Endothelial cell of umbilical vein (primary cell): ENCODE data around the gene DCDC1. TPM values are rescaled to one million over a fixed set of nuclear protein-coding genes. Genes with fewer than 3 reads are reported as not detected.

Experiments
- BruUV-seq: library from RNA; stranded (reverse); fragments of 400-500 nt; replicated peaks from 2 replicates; lab custom pipeline; 2021; lab: Mats Ljungman, UMichigan
- CTCF ChIA-PET: fragments of 300-600, 350-600 bp; sonication (Branson Sonifier 250); formaldehyde crosslinking; loops from one replicate; lab custom pipeline; 2021; ENCODE audit warnings: antibody characterized with exemption, inconsistent platforms; lab: Charles Lee
- POLR2A ChIA-PET: fragments of 300-600, 350-600 bp; sonication (Branson Sonifier 250); formaldehyde crosslinking; loops from one replicate; lab custom pipeline; 2021; ENCODE audit warnings: antibody characterized with exemption, inconsistent platforms; lab: Charles Lee
- DNase-seq: peaks from one replicate; pipeline ENCODE4 v3.0.0-alpha.2; 2011; ENCODE audit warnings: low read depth, low spot score
- FAIRE-seq: peaks from 2 replicates; lab custom pipeline; 2011; peaks lifted over from hg19 to GRCh38; lab: Jason Lieb, UNC
- H2AFZ ChIP-seq: 2 replicates; pipeline ENCODE4 v1.6.0; 2012; ENCODE audit warnings: low read depth, low read length, control low read depth, inconsistent platforms
- H3K27ac ChIP-seq: 2 replicates; pipeline ENCODE4 v1.5.1; 2011; ENCODE audit warnings: low read depth, mild to moderate bottlenecking, control low read depth, low read length, moderate library complexity; ENCODE audit not compliant: insufficient read depth
- H3K27me3 ChIP-seq, 2 experiments: 2 replicates each; pipeline versions ENCODE4 v1.6.0 to v1.6.1; 2011; ENCODE audit warnings: low read length in 2 of 2, mixed read lengths in 1 of 2; ENCODE audit not compliant: control insufficient read depth in 2 of 2, insufficient read depth in 2 of 2
- H3K36me3 ChIP-seq, 2 experiments: 2 replicates in 1 of 2; 3 replicates in 1 of 2; pipeline ENCODE4 v1.5.1; 2011; ENCODE audit warnings: low read length in 2 of 2, mild to moderate bottlenecking in 1 of 2, moderate library complexity in 1 of 2; ENCODE audit not compliant: control insufficient read depth in 2 of 2, insufficient read depth in 2 of 2; ENCODE audit errors: extremely low read depth in 1 of 2
- H3K4me1 ChIP-seq: 3 replicates; pipeline ENCODE4 v1.5.1; 2011; ENCODE audit warnings: mild to moderate bottlenecking, low read length; ENCODE audit not compliant: control insufficient read depth, insufficient read depth; ENCODE audit errors: extremely low read depth
- H3K4me2 ChIP-seq: 2 replicates; pipeline ENCODE4 v1.6.1; 2011; ENCODE audit warnings: low read length, control low read depth, mixed read lengths; ENCODE audit not compliant: insufficient read depth
- H3K4me3 ChIP-seq, 3 experiments: fragments of 200-600 bp in 1 of 3; sonication (generic), shearing (Covaris generic) in 1 of 3; replicated peaks in 1 of 3; 2 replicates each; pipeline ENCODE4 v1.5.1; 2011 to 2016; ENCODE audit warnings: control low read depth in 3 of 3, low read length in 3 of 3, mild to moderate bottlenecking in 2 of 3, inconsistent platforms in 1 of 3, low read depth in 1 of 3, moderate library complexity in 1 of 3; ENCODE audit not compliant: insufficient read depth in 1 of 3
- H3K79me2 ChIP-seq: 2 replicates; pipeline ENCODE4 v1.6.0; 2012; ENCODE audit warnings: low read length, inconsistent platforms; ENCODE audit not compliant: control insufficient read depth, insufficient read depth
- H3K9ac ChIP-seq: replicated peaks from 2 replicates; pipeline ENCODE3; 2011; ENCODE audit warnings: low read length, control low read depth; ENCODE audit not compliant: insufficient read depth; ENCODE audit errors: extremely low read depth
- H3K9me1 ChIP-seq: replicated peaks from 3 replicates; pipeline ENCODE4 v1.6.0; 2011; ENCODE audit warnings: mild to moderate bottlenecking, low read length; ENCODE audit not compliant: control insufficient read depth, insufficient read depth; ENCODE audit errors: extremely low read depth
- H3K9me3 ChIP-seq: replicated peaks from 2 replicates; pipeline ENCODE4 v1.5.1; 2012; ENCODE audit warnings: low read length, inconsistent platforms; ENCODE audit not compliant: control insufficient read depth, insufficient read depth
- H4K20me1 ChIP-seq: replicated peaks from 2 replicates; pipeline ENCODE3; 2011; ENCODE audit warnings: mild to moderate bottlenecking, low read length; ENCODE audit not compliant: control insufficient read depth, insufficient read depth; ENCODE audit errors: extremely low read depth
- EZH2 ChIP-seq: IDR thresholded peaks from 2 replicates; pipeline ENCODE4 v1.6.1; 2012; ENCODE audit warnings: borderline replicate concordance, low read depth, mild to moderate bottlenecking, moderate library complexity, low read length, inconsistent platforms; ENCODE audit not compliant: severe bottlenecking
- GATA2 ChIP-seq: IDR thresholded peaks from 2 replicates; pipeline ENCODE4 v1.7.0; 2011; ENCODE audit warnings: low read depth, mild to moderate bottlenecking, moderate library complexity, mixed read lengths, low read length; ENCODE audit not compliant: insufficient read length, insufficient read depth
- JUN ChIP-seq: IDR thresholded peaks from 2 replicates; pipeline ENCODE4 v1.6.1; 2011; ENCODE audit warnings: borderline replicate concordance, low read depth; ENCODE audit not compliant: insufficient read length, insufficient read depth
- POLR2AphosphoS5 ChIP-seq: IDR thresholded peaks from 2 replicates; pipeline ENCODE4 v1.6.1; 2012; ENCODE audit warnings: low read depth, mild to moderate bottlenecking, control low read depth, low read length, moderate library complexity; ENCODE audit not compliant: insufficient read depth
- dilution Hi-C: fragments of 300-500 bp; cut with MboI; formaldehyde crosslinking; loops from one replicate; pipeline ENCODE4 v1.15.0; 2019; ENCODE audit warnings: low sequenced_read_pairs; ENCODE audit not compliant: extremely low pct_ligation_motif_present
- intact Hi-C: fragments of 100-400 bp; cut with micrococcal nuclease; formaldehyde crosslinking; loops from one replicate; pipeline ENCODE4 v1.10.0; 2022
- polyA plus RNA-seq, 4 experiments: library from polyadenylated mRNA; depleted of rRNA in 3 of 4; stranded (reverse) in 3 of 4; unstranded in 1 of 4; fragments of >200 nt; gene quantifications; 2 replicates each; pipeline versions ENCODE4 v1.2.1 to v1.2.3, GENCODE V29; 2011 to 2012; ENCODE audit warnings: missing spikeins in 1 of 4
- total RNA-seq: library from RNA; stranded (reverse); gene quantifications from 2 replicates; pipeline ENCODE4 v1.2.3, GENCODE V29; 2021
- TF ChIP-seq, protein P1 (sequence below), 2 donors: IDR thresholded peaks; 1 replicate in 1 of 2; 2 replicates in 1 of 2; pipeline ENCODE4 v1.5.1; 2011; ENCODE audit warnings: low read length in 2 of 2, mild to moderate bottlenecking in 2 of 2, moderate library complexity in 2 of 2, control low read depth in 1 of 2, inconsistent platforms in 1 of 2, low read depth in 1 of 2; ENCODE audit not compliant: insufficient read depth in 1 of 2; ENCODE audit errors: extremely low read depth in 1 of 2

Gene DCDC1
- total and polyA plus RNA-seq, 2 donors (not counting 3 experiments of a cell fraction or from before 2014, with no cell fraction given) = 0.04 TPM; not detected in 1

DNA sequence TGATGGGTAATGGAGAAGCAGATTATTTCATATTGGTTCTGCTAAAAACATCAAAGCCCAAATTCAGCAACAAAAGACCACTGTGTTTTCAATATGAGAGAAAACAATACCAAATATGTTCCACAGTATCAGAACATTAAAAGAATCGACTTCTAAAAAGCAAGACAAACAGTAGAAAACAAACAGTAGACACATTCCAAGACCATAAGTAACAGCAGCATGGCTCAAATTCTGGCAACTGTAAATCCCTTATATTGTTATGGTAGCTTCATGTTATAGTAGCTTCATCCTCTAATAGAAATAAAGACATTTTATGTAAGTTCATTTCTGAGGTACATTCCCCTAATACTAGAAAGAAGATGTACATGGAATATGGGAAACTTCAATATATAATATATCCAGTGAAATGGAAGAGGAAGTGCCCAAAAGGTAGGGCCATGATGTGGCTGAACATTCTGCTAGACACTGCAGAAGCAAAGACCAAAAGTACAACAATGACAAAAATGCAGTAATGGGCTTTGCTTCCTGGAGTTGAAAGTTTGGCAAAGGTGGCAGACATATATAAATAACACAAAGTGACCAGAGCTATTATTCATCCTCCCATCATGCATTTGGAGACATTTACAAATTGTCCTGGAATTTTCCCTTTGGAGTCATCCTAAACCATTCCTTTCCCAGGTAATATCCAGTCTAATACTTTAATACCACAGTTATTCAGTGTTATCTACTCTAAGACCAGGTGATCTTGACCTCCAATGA is 299.9 kb downstream of the DCDC1 start:
- Histone ChIP-seq H3K27me3 (no peaks in the 10 kb centered on the region), H3K9ac (no peak overlapping the region), H3K9me3 (no peaks in the 10 kb centered on the region), H3K9me1 (no peaks in the 10 kb centered on the region), H4K20me1 (no peaks in the 10 kb centered on the region), H2AFZ (no peak overlapping the region), H3K4me2 (no peak overlapping the region), H3K4me1 (no peaks in the 10 kb centered on the region), H3K4me3 (no peak overlapping the region), H3K36me3 (no peaks in the 10 kb centered on the region), H3K79me2 (no peaks in the 10 kb centered on the region), H3K27ac (no peak overlapping the region)
- TF ChIP-seq, protein P1, sequence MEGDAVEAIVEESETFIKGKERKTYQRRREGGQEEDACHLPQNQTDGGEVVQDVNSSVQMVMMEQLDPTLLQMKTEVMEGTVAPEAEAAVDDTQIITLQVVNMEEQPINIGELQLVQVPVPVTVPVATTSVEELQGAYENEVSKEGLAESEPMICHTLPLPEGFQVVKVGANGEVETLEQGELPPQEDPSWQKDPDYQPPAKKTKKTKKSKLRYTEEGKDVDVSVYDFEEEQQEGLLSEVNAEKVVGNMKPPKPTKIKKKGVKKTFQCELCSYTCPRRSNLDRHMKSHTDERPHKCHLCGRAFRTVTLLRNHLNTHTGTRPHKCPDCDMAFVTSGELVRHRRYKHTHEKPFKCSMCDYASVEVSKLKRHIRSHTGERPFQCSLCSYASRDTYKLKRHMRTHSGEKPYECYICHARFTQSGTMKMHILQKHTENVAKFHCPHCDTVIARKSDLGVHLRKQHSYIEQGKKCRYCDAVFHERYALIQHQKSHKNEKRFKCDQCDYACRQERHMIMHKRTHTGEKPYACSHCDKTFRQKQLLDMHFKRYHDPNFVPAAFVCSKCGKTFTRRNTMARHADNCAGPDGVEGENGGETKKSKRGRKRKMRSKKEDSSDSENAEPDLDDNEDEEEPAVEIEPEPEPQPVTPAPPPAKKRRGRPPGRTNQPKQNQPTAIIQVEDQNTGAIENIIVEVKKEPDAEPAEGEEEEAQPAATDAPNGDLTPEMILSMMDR (IDR thresholded peaks at IDR 0.05; ENCODE audit: extremely low read depth in 1 of 2, insufficient read depth in 1 of 2, low read depth in 1 of 2, low read length in 2 of 2) = no peak
- no peak for TF ChIP-seq POLR2AphosphoS5
- no peak for TF ChIP-seq EZH2
- TF ChIP-seq JUN = no peak
- no peak for TF ChIP-seq GATA2
- dilution Hi-C loops = no loop called here
- intact Hi-C loops = no loop called here
- DNase-seq (no peak), FAIRE-seq (no peak)
- POLR2A ChIA-PET = no interaction called here
- BruUV-seq = no TSS peak
- CTCF ChIA-PET = no interaction called here
